ENCODE results near the gene PDZRN3. TPM values are rescaled to one million over a fixed set of nuclear protein-coding genes. Genes with fewer than 3 reads are reported as not detected.

PDZRN3 gene
- total and polyA plus RNA-seq, 7 experiments from 2014 or later = not detected

- no peak overlapping the region for H3K4me3 ChIP-seq (ENCODE audit: low read length)
- intact Hi-C loops (cut with micrococcal nuclease) = no loop called here
- peaks cover 0 to 7% (median 0%) of the 10 kb centered on the region in 11 donors for H3K9me3 Mint-ChIP-seq
- H3K27me3 ChIP-seq (ENCODE audit: control insufficient read depth in 2 of 2, insufficient read depth in 2 of 2, low read length in 2 of 2) = no peaks in the 10 kb centered on the region
- no peaks in the 10 kb centered on the region for H3K9me3 ChIP-seq (ENCODE audit: control insufficient read depth in 2 of 3, low read length in 3 of 3)
- no peaks in the 10 kb centered on the region for H3K36me3 ChIP-seq (ENCODE audit: control insufficient read depth in 2 of 3, insufficient read depth in 3 of 3, low read length in 3 of 3)
- no peak overlapping the region for H3K4me3 Mint-ChIP-seq
- no peak overlapping the region for H3K27ac Mint-ChIP-seq
- peaks cover 0 to 8% (median 0%) of the 10 kb centered on the region in 5 donors for H3K27me3 Mint-ChIP-seq
- no peaks in the 10 kb centered on the region for H3K36me3 Mint-ChIP-seq
- DNase-seq = no peak
- no peaks in the 10 kb centered on the region for H3K4me1 ChIP-seq (ENCODE audit: control insufficient read depth in 2 of 2, insufficient read depth in 2 of 2, low read length in 2 of 2)
- POLR2A ChIA-PET = no interaction called here
- H3K27ac ChIP-seq (ENCODE audit: low read depth, low read length) = no peak overlapping the region
- CTCF ChIA-PET = no interaction called here
- H3K4me1 Mint-ChIP-seq = no peaks in the 10 kb centered on the region
- no peak for ATAC-seq
These were observed 19.3 kb downstream of the PDZRN3 start for GRCh38 chr3:73605412-73605811.

- Histone ChIP-seq H3K36me3 (ENCODE audit: control insufficient read depth in 2 of 3, insufficient read depth in 3 of 3, low read length in 3 of 3) (no peaks in the 10 kb centered on the region), H3K4me3 (ENCODE audit: low read length) (no peak overlapping the region), H3K27me3 (ENCODE audit: control insufficient read depth in 2 of 2, insufficient read depth in 2 of 2, low read length in 2 of 2) (no peaks in the 10 kb centered on the region), H3K4me1 (ENCODE audit: control insufficient read depth in 2 of 2, insufficient read depth in 2 of 2, low read length in 2 of 2) (no peaks in the 10 kb centered on the region), H3K9me3 (ENCODE audit: control insufficient read depth in 2 of 3, low read length in 3 of 3) (no peaks in the 10 kb centered on the region), H3K27ac (ENCODE audit: low read depth, low read length) (no peak overlapping the region)
- Mint-ChIP-seq H3K9me3 (peaks cover 0 to 10% (median 0%) of the 10 kb centered on the region in 11 donors), H3K27me3 (peaks cover 0 to 13% (median 0%) of the 10 kb centered on the region in 5 donors), H3K4me3 (no peak overlapping the region), H3K27ac (no peak overlapping the region), H3K36me3 (no peaks in the 10 kb centered on the region), H3K4me1 (no peaks in the 10 kb centered on the region)
- DNase-seq = no peak
- ChIA-PET POLR2A (no interaction called here), CTCF (no interaction called here)
- ATAC-seq = no peak
- intact Hi-C loops (cut with micrococcal nuclease) = no loop called here
These were observed 20.3 kb downstream of the PDZRN3 start for GRCh38 chr3:73604451-73604850.

DNA sequence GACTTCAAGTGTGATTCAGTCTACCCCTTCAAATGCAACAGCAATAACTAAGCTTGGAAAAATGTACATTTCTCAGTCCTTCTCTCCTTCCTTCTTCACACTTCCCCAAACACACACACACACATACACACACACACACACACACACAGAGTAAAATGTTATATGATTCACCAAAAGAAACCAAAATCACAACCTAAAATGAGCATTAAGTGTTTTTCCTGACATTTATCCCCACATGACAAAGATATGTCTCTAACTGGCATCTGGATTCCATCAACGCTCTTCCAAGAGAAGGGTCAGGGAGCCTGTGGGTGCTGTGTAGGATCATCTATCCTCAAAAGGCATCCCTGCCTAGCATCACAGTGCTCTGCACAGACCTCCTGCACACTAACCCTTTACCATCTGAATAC lies 21.0 kb downstream of the PDZRN3 start:
- H3K9me3 Mint-ChIP-seq = peaks cover 0 to 7% (median 0%) of the 10 kb centered on the region in 11 donors
- ChIA-PET POLR2A (no interaction called here), CTCF (no interaction called here)
- DNase-seq = no peak
- H3K36me3 ChIP-seq (ENCODE audit: control insufficient read depth in 2 of 3, insufficient read depth in 3 of 3, low read length in 3 of 3) = no peaks in the 10 kb centered on the region
- no peak overlapping the region for H3K27ac ChIP-seq (ENCODE audit: low read depth, low read length)
- ATAC-seq = no peak
- H3K9me3 ChIP-seq (ENCODE audit: control insufficient read depth in 2 of 3, low read length in 3 of 3) = no peaks in the 10 kb centered on the region
- no peak overlapping the region for H3K4me3 Mint-ChIP-seq
- no peaks in the 10 kb centered on the region for H3K27me3 ChIP-seq (ENCODE audit: control insufficient read depth in 2 of 2, insufficient read depth in 2 of 2, low read length in 2 of 2)
- no peak overlapping the region for H3K4me3 ChIP-seq (ENCODE audit: low read length)
- no peak overlapping the region for H3K27ac Mint-ChIP-seq
- H3K4me1 Mint-ChIP-seq = no peaks in the 10 kb centered on the region
- intact Hi-C loops (cut with micrococcal nuclease) = no loop called here
- H3K36me3 Mint-ChIP-seq = no peaks in the 10 kb centered on the region
- H3K4me1 ChIP-seq (ENCODE audit: control insufficient read depth in 2 of 2, insufficient read depth in 2 of 2, low read length in 2 of 2) = no peaks in the 10 kb centered on the region
- peaks cover 0 to 13% (median 0%) of the 10 kb centered on the region in 5 donors for H3K27me3 Mint-ChIP-seq

GRCh38 chr3:73602170-73602569 lies 22.6 kb downstream of the PDZRN3 start:
- Mint-ChIP-seq H3K27ac (no peak overlapping the region), H3K27me3 (peaks cover 0 to 6% (median 0%) of the 10 kb centered on the region in 5 donors), H3K9me3 (peaks cover 0 to 5% (median 0%) of the 10 kb centered on the region in 11 donors), H3K4me1 (no peaks in the 10 kb centered on the region), H3K4me3 (no peak overlapping the region), H3K36me3 (no peaks in the 10 kb centered on the region)
- Histone ChIP-seq H3K9me3 (ENCODE audit: control insufficient read depth in 2 of 3, low read length in 3 of 3) (no peaks in the 10 kb centered on the region), H3K27ac (ENCODE audit: low read depth, low read length) (no peak overlapping the region), H3K4me1 (ENCODE audit: control insufficient read depth in 2 of 2, insufficient read depth in 2 of 2, low read length in 2 of 2) (no peaks in the 10 kb centered on the region), H3K36me3 (ENCODE audit: control insufficient read depth in 2 of 3, insufficient read depth in 3 of 3, low read length in 3 of 3) (no peaks in the 10 kb centered on the region), H3K27me3 (ENCODE audit: control insufficient read depth in 2 of 2, insufficient read depth in 2 of 2, low read length in 2 of 2) (no peaks in the 10 kb centered on the region), H3K4me3 (ENCODE audit: low read length) (no peak overlapping the region)
- DNase-seq (no peak), ATAC-seq (no peak)
- intact Hi-C loops (cut with micrococcal nuclease) = no loop called here
- CTCF ChIA-PET = no interaction called here
- POLR2A ChIA-PET = no interaction called here

DNA sequence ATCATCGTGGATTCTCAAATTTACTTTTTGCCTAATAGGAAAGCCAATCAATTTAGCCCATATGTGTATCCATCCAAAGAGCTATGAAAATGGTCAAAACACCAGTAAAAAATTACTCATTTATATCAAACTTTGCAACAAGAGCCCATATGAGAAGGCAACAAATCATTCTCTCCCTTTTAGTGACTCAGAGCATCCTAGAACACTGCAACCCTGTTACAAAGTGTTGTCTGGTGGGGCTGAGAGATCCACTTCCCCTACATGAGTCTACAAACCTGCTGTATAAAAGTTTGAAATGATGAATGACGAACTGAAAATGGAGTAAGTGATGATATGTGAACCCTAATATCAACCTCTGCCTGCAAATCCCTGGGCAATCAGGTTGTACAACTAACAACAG lies 23.3 kb downstream of the PDZRN3 start:
- peaks cover 0 to 5% (median 0%) of the 10 kb centered on the region in 11 donors for H3K9me3 Mint-ChIP-seq
- Histone ChIP-seq H3K4me1 (ENCODE audit: control insufficient read depth in 2 of 2, insufficient read depth in 2 of 2, low read length in 2 of 2) (no peaks in the 10 kb centered on the region), H3K4me3 (ENCODE audit: low read length) (no peak overlapping the region), H3K9me3 (ENCODE audit: control insufficient read depth in 2 of 3, low read length in 3 of 3) (no peaks in the 10 kb centered on the region), H3K27me3 (ENCODE audit: control insufficient read depth in 2 of 2, insufficient read depth in 2 of 2, low read length in 2 of 2) (no peaks in the 10 kb centered on the region), H3K27ac (ENCODE audit: low read depth, low read length) (no peak overlapping the region), H3K36me3 (ENCODE audit: control insufficient read depth in 2 of 3, insufficient read depth in 3 of 3, low read length in 3 of 3) (no peaks in the 10 kb centered on the region)
- POLR2A ChIA-PET = no interaction called here
- DNase-seq (no peak), ATAC-seq (no peak)
- no peaks in the 10 kb centered on the region for H3K4me1 Mint-ChIP-seq
- no peak overlapping the region for H3K4me3 Mint-ChIP-seq
- no peaks in the 10 kb centered on the region for H3K36me3 Mint-ChIP-seq
- CTCF ChIA-PET = no interaction called here
- intact Hi-C loops (cut with micrococcal nuclease) = no loop called here
- no peak overlapping the region for H3K27ac Mint-ChIP-seq
- peaks cover 0 to 5% (median 0%) of the 10 kb centered on the region in 5 donors for H3K27me3 Mint-ChIP-seq

- DNase-seq (no peak), ATAC-seq (no peak)
- ChIA-PET CTCF (no interaction called here), POLR2A (no interaction called here)
- Histone ChIP-seq H3K27me3 (ENCODE audit: control insufficient read depth in 2 of 2, insufficient read depth in 2 of 2, low read length in 2 of 2) (no peaks in the 10 kb centered on the region), H3K27ac (ENCODE audit: low read depth, low read length) (no peak overlapping the region), H3K4me1 (ENCODE audit: control insufficient read depth in 2 of 2, insufficient read depth in 2 of 2, low read length in 2 of 2) (no peaks in the 10 kb centered on the region), H3K36me3 (ENCODE audit: control insufficient read depth in 2 of 3, insufficient read depth in 3 of 3, low read length in 3 of 3) (no peaks in the 10 kb centered on the region), H3K4me3 (ENCODE audit: low read length) (no peak overlapping the region), H3K9me3 (ENCODE audit: control insufficient read depth in 2 of 3, low read length in 3 of 3) (no peaks in the 10 kb centered on the region)
- H3K9me3 Mint-ChIP-seq = peaks cover 0 to 5% (median 0%) of the 10 kb centered on the region in 11 donors
- H3K27me3 Mint-ChIP-seq = peaks cover 0 to 5% (median 0%) of the 10 kb centered on the region in 5 donors
- no peak overlapping the region for H3K27ac Mint-ChIP-seq
- intact Hi-C loops (cut with micrococcal nuclease) = no loop called here
- no peaks in the 10 kb centered on the region for H3K4me1 Mint-ChIP-seq
- H3K4me3 Mint-ChIP-seq = no peak overlapping the region
- H3K36me3 Mint-ChIP-seq = no peaks in the 10 kb centered on the region
These were observed 23.7 kb downstream of the PDZRN3 start for GRCh38 chr3:73601011-73601410.

GRCh38 chr3:73600293-73600938 lies 24.3 kb downstream of the PDZRN3 start:
- DNase-seq (no peak), ATAC-seq (no peak)
- no peaks in the 10 kb centered on the region for H3K27me3 ChIP-seq (ENCODE audit: control insufficient read depth in 2 of 2, insufficient read depth in 2 of 2, low read length in 2 of 2)
- Mint-ChIP-seq H3K27me3 (peaks cover 0 to 5% (median 0%) of the 10 kb centered on the region in 5 donors), H3K9me3 (peaks cover 0 to 6% (median 0%) of the 10 kb centered on the region in 11 donors), H3K4me1 (no peaks in the 10 kb centered on the region), H3K27ac (peak overlapping the region in 1 of 9 donors; percentile 43), H3K36me3 (no peaks in the 10 kb centered on the region), H3K4me3 (no peak overlapping the region)
- no peak overlapping the region for H3K27ac ChIP-seq (ENCODE audit: low read depth, low read length)
- no peak overlapping the region for H3K4me3 ChIP-seq (ENCODE audit: low read length)
- H3K9me3 ChIP-seq (ENCODE audit: control insufficient read depth in 2 of 3, low read length in 3 of 3) = no peaks in the 10 kb centered on the region
- H3K36me3 ChIP-seq (ENCODE audit: control insufficient read depth in 2 of 3, insufficient read depth in 3 of 3, low read length in 3 of 3) = no peaks in the 10 kb centered on the region
- H3K4me1 ChIP-seq (ENCODE audit: control insufficient read depth in 2 of 2, insufficient read depth in 2 of 2, low read length in 2 of 2) = no peaks in the 10 kb centered on the region
- intact Hi-C loops (cut with micrococcal nuclease) = no loop called here
- POLR2A ChIA-PET = no interaction called here
- CTCF ChIA-PET = no interaction called here

Measured in naive thymus-derived CD4-positive, alpha-beta T cell (primary cell).